ENCODE data around the gene BRWD1.

Gene BRWD1

DNA sequence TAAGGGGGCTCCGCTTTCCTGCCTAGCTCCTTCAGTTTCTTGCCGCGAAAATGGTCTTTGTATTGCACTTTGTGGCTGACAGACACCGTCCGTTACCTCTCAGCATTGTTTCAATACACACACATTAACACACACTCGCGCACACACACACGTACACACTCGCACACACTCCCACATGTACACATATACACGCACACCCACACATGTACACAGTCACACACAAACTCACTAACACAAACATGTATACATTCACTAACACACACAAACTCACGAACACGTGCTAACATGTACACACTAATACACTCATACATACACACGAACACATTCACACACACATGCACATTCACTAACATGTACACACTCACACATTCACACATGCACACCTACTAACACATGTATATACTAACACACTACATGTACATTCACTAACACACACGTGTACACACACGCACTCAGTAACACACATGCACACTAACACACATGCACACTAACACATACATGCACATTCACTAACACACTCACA is 179.1 kb downstream of the BRWD1 start:
- TF ChIP-seq, protein P1, sequence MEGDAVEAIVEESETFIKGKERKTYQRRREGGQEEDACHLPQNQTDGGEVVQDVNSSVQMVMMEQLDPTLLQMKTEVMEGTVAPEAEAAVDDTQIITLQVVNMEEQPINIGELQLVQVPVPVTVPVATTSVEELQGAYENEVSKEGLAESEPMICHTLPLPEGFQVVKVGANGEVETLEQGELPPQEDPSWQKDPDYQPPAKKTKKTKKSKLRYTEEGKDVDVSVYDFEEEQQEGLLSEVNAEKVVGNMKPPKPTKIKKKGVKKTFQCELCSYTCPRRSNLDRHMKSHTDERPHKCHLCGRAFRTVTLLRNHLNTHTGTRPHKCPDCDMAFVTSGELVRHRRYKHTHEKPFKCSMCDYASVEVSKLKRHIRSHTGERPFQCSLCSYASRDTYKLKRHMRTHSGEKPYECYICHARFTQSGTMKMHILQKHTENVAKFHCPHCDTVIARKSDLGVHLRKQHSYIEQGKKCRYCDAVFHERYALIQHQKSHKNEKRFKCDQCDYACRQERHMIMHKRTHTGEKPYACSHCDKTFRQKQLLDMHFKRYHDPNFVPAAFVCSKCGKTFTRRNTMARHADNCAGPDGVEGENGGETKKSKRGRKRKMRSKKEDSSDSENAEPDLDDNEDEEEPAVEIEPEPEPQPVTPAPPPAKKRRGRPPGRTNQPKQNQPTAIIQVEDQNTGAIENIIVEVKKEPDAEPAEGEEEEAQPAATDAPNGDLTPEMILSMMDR (IDR thresholded peaks at IDR 0.05; ENCODE audit: insufficient read depth, low read depth, low read length, missing control alignments), result no peak
- no peak overlapping the region for H3K4me3 ChIP-seq (ENCODE audit: low read depth, low read length)
- no peak for DNase-seq (ENCODE audit: low read depth)
